ENCODE data around the gene DNAJB2.
"Not testable (repeated sequence)": the region's sequence is repeated elsewhere in the genome, so short reads cannot be mapped to it uniquely, and the experiment has no call there.

DNAJB2 gene

GRCh38 chr2:219285373-219285735, 6.2 kb downstream of the DNAJB2 start:
- DNase-seq, result no peak
- TF ChIP-seq POLR2A (IDR thresholded peaks at IDR 0.05; ENCODE audit: low read length) (no peak), GATA1 (IDR thresholded peaks at IDR 0.05; ENCODE audit: low read depth, low read length) (no peak)

GRCh38 chr2:219285894-219286425, 6.8 kb downstream of the DNAJB2 start:
- TF ChIP-seq GATA1 (IDR thresholded peaks at IDR 0.05; ENCODE audit: low read depth, low read length), result no peak
- TF ChIP-seq POLR2A (IDR thresholded peaks at IDR 0.05; ENCODE audit: low read length), result no peak

GRCh38 chr2:219286436-219287115, 7.4 kb downstream of the DNAJB2 start:
- no peak for DNase-seq
- no peak for TF ChIP-seq GATA1 (IDR thresholded peaks at IDR 0.05; ENCODE audit: low read depth, low read length)
- TF ChIP-seq POLR2A (IDR thresholded peaks at IDR 0.05; ENCODE audit: low read length), result no peak

More at GRCh38 chr2:219285894-219286425, 6.8 kb downstream of the DNAJB2 start:
- no peak for DNase-seq

- not testable (repeated sequence) for DNase-seq
Observed at GRCh38 chr2:219287116-219287440, 7.9 kb downstream of the DNAJB2 start.

- DNase-seq, result peak; percentile 62 to 68
- no peak for TF ChIP-seq GATA1 (IDR thresholded peaks at IDR 0.05; ENCODE audit: low read depth, low read length)
- TF ChIP-seq POLR2A (IDR thresholded peaks at IDR 0.05; ENCODE audit: low read length), result no peak
Observed at GRCh38 chr2:219287580-219288265, 8.6 kb downstream of the DNAJB2 start.

- no peak for DNase-seq
- TF ChIP-seq GATA1 (IDR thresholded peaks at IDR 0.05; ENCODE audit: low read depth, low read length) (no peak), POLR2A (IDR thresholded peaks at IDR 0.05; ENCODE audit: low read length) (no peak)
Observed at GRCh38 chr2:219289195-219289536, 10.0 kb downstream of the DNAJB2 start.

- peak; percentile 89 to 95 for DNase-seq
- TF ChIP-seq POLR2A (IDR thresholded peaks at IDR 0.05; ENCODE audit: low read length), result no peak
- TF ChIP-seq GATA1 (IDR thresholded peaks at IDR 0.05; ENCODE audit: low read depth, low read length), result no peak
Observed at GRCh38 chr2:219289537-219290361, 10.6 kb downstream of the DNAJB2 start.

- DNase-seq, result no peak
- TF ChIP-seq GATA1 (IDR thresholded peaks at IDR 0.05; ENCODE audit: low read depth, low read length) (no peak), POLR2A (IDR thresholded peaks at IDR 0.05; ENCODE audit: low read length) (no peak)
Observed at GRCh38 chr2:219290381-219291171, 11.4 kb downstream of the DNAJB2 start.

- DNase-seq, result no peak
- TF ChIP-seq POLR2A (IDR thresholded peaks at IDR 0.05; ENCODE audit: low read length), result no peak
- TF ChIP-seq GATA1 (IDR thresholded peaks at IDR 0.05; ENCODE audit: low read depth, low read length), result no peak
Observed at GRCh38 chr2:219291394-219291793, 12.2 kb downstream of the DNAJB2 start.

GRCh38 chr2:219291910-219292490, 12.8 kb downstream of the DNAJB2 start:
- no peak for DNase-seq
- no peak for TF ChIP-seq GATA1 (IDR thresholded peaks at IDR 0.05; ENCODE audit: low read depth, low read length)
- TF ChIP-seq POLR2A (IDR thresholded peaks at IDR 0.05; ENCODE audit: low read length), result no peak

GRCh38 chr2:219292616-219293015, 13.4 kb downstream of the DNAJB2 start:
- TF ChIP-seq POLR2A (IDR thresholded peaks at IDR 0.05; ENCODE audit: low read length) (no peak), GATA1 (IDR thresholded peaks at IDR 0.05; ENCODE audit: low read depth, low read length) (no peak)
- no peak for DNase-seq

- TF ChIP-seq GATA1 (IDR thresholded peaks at IDR 0.05; ENCODE audit: low read depth, low read length) (no peak), POLR2A (IDR thresholded peaks at IDR 0.05; ENCODE audit: low read length) (no peak)
- no peak for DNase-seq
Observed at GRCh38 chr2:219293736-219294231, 14.6 kb downstream of the DNAJB2 start.
